Tibial nerve (tissue), 4 donors: Measurements from ENCODE around the gene CYS1. TPM values are rescaled to one million over a fixed set of nuclear protein-coding genes. Genes with fewer than 3 reads are reported as not detected.

Source experiments
- DNase-seq, 2 donors: peaks; one replicate each; pipeline ENCODE4 v3.0.0-alpha.2; 2019; ENCODE audit warnings: low spot score in 2 of 2
- H3K27ac ChIP-seq, 4 donors: fragments of 200-600 bp; sonication (generic) in 3 of 4; one replicate each; pipeline ENCODE4 v1.5.1; 2017 to 2019; ENCODE audit warnings: mild to moderate bottlenecking in 1 of 4
- H3K27me3 ChIP-seq, 2 donors: fragments of 200-600 bp; sonication (generic) in 1 of 2; one replicate each; pipeline versions ENCODE4 v1.5.1 to v1.6.0; 2017 to 2019
- H3K36me3 ChIP-seq, 3 donors: fragments of 200-600 bp; sonication (generic); one replicate each; pipeline ENCODE4 v1.5.1; 2018 to 2019
- H3K4me1 ChIP-seq, 4 donors: fragments of 200-600 bp; sonication (generic) in 3 of 4; one replicate each; pipeline ENCODE4 v1.5.1; 2017 to 2019
- H3K4me3 ChIP-seq, 4 donors: fragments of 200-600 bp; sonication (generic) in 3 of 4; one replicate each; pipeline ENCODE4 v1.5.1; 2017 to 2019; ENCODE audit warnings: mild to moderate bottlenecking in 1 of 4, moderate library complexity in 1 of 4
- H3K9me3 ChIP-seq, 4 donors: fragments of 200-600 bp; sonication (generic) in 3 of 4; one replicate each; pipeline ENCODE4 v1.5.1; 2017 to 2019
- CTCF ChIP-seq, 5 experiments: fragments of 200-600 bp in 3 of 5; fragments of 450-650 bp in 2 of 5; sonication (generic) in 3 of 5; IDR thresholded peaks; one replicate each; pipeline ENCODE4 v1.5.1; 2016 to 2019; ENCODE audit warnings: antibody characterized with exemption in 5 of 5, mild to moderate bottlenecking in 3 of 5, moderate library complexity in 2 of 5
- EP300 ChIP-seq, 2 donors: sonication (generic); formaldehyde crosslinking; IDR thresholded peaks; one replicate each; pipeline ENCODE4 v1.6.1; 2017; ENCODE audit warnings: antibody characterized with exemption in 2 of 2, mild to moderate bottlenecking in 1 of 2
- POLR2A ChIP-seq, 2 donors: fragments of 450-650 bp; IDR thresholded peaks; one replicate each; pipeline ENCODE4 v1.6.1; 2017; ENCODE audit warnings: antibody characterized with exemption in 2 of 2, mild to moderate bottlenecking in 2 of 2, moderate library complexity in 2 of 2
- WGBS, 2 donors: methylation state at CpG; one replicate each; pipeline ENCODE4 v1.1.5; 2018; 5-methylcytosine and 5-hydroxymethylcytosine counted together
- total RNA-seq, 4 donors: library from RNA; depleted of rRNA; stranded (reverse); fragments of >200 nt; gene quantifications; one replicate each; pipeline ENCODE4 v1.1.0, GENCODE V29; 2016

Gene CYS1
- total RNA-seq, 4 donors from 2014 or later: 2.7 to 17.5 (median 10.9) TPM

- no peaks in the 10 kb centered on the region for H3K27me3 ChIP-seq
- peak; percentile 36 to 67 (median 54) for TF ChIP-seq CTCF (IDR thresholded peaks at IDR 0.05)
- no peak for TF ChIP-seq POLR2A (IDR thresholded peaks at IDR 0.05)
- TF ChIP-seq EP300 (IDR thresholded peaks at IDR 0.05): peak in 1 of 2 donors; percentile 15
- no peaks in the 10 kb centered on the region for H3K9me3 ChIP-seq
- peaks cover 0 to 64% (median 0%) of the 10 kb centered on the region in 3 donors for H3K36me3 ChIP-seq
- peak overlapping the region in 1 of 4 donors; percentile 99 for H3K27ac ChIP-seq
- no peak for DNase-seq
- H3K4me1 ChIP-seq: peaks cover 0 to 73% (median 23%) of the 10 kb centered on the region in 4 donors
- WGBS, 2 donors: 54% methylated on average over 10 of the region's 10 CpGs
- H3K4me3 ChIP-seq: no peak overlapping the region
These were observed 31.6 kb downstream of the CYS1 start for GRCh38 chr2:10048501-10049171.

GRCh38 chr2:10047616-10048500 is 32.4 kb downstream of the CYS1 start:
- H3K4me1 ChIP-seq: peaks cover 0 to 66% (median 19%) of the 10 kb centered on the region in 4 donors
- H3K36me3 ChIP-seq: peaks cover 0 to 62% (median 0%) of the 10 kb centered on the region in 3 donors
- no peak overlapping the region for H3K4me3 ChIP-seq
- WGBS, 2 donors: 77 to 85% methylated on average over 14 to 15 of the region's 15 CpGs
- DNase-seq: no peak
- no peaks in the 10 kb centered on the region for H3K9me3 ChIP-seq
- no peaks in the 10 kb centered on the region for H3K27me3 ChIP-seq
- TF ChIP-seq CTCF (IDR thresholded peaks at IDR 0.05) (no peak), EP300 (IDR thresholded peaks at IDR 0.05) (no peak), POLR2A (IDR thresholded peaks at IDR 0.05) (no peak)
- peak overlapping the region in 2 of 4 donors; percentile 99 for H3K27ac ChIP-seq

GRCh38 chr2:10046931-10047330 is 33.3 kb downstream of the CYS1 start:
- peaks cover 0 to 71% (median 23%) of the 10 kb centered on the region in 4 donors for H3K4me1 ChIP-seq
- TF ChIP-seq POLR2A (IDR thresholded peaks at IDR 0.05): no peak
- TF ChIP-seq EP300 (IDR thresholded peaks at IDR 0.05): no peak
- no peak for TF ChIP-seq CTCF (IDR thresholded peaks at IDR 0.05)
- no peaks in the 10 kb centered on the region for H3K9me3 ChIP-seq
- no peak overlapping the region for H3K4me3 ChIP-seq
- DNase-seq: no peak
- H3K27me3 ChIP-seq: no peaks in the 10 kb centered on the region
- peak overlapping the region in 2 of 4 donors; percentile 99 for H3K27ac ChIP-seq
- H3K36me3 ChIP-seq: peaks cover 0 to 57% (median 0%) of the 10 kb centered on the region in 3 donors
- WGBS, 2 donors: 55 to 62% methylated on average over 7 of the region's 7 CpGs

GRCh38 chr2:10045561-10046355 is 34.5 kb downstream of the CYS1 start:
- H3K4me1 ChIP-seq: peaks cover 0 to 74% (median 24%) of the 10 kb centered on the region in 4 donors
- 73 to 77% methylated on average over 20 of the region's 20 CpGs for WGBS, 2 donors
- DNase-seq: no peak
- TF ChIP-seq EP300 (IDR thresholded peaks at IDR 0.05): no peak
- TF ChIP-seq CTCF (IDR thresholded peaks at IDR 0.05): no peak
- no peak for TF ChIP-seq POLR2A (IDR thresholded peaks at IDR 0.05)
- H3K4me3 ChIP-seq: no peak overlapping the region
- H3K36me3 ChIP-seq: peaks cover 0 to 46% (median 0%) of the 10 kb centered on the region in 3 donors
- no peaks in the 10 kb centered on the region for H3K9me3 ChIP-seq
- H3K27ac ChIP-seq: peak overlapping the region; percentile 93 to 99 (median 99)
- H3K27me3 ChIP-seq: no peaks in the 10 kb centered on the region
